Ishikawa (cell line): ENCODE data around the gene PRPF40B.
A peak's percentile ranks its signal among the peaks of the same experiment; 100 is the strongest.

Experiments
- CEBPB ChIP-seq: IDR thresholded peaks from 2 replicates; pipeline ENCODE4 v1.6.1; 2012
- CREB1 ChIP-seq: IDR thresholded peaks from 2 replicates; pipeline ENCODE4 v1.6.1; 2012; ENCODE audit warnings: low read depth
- EGR1 ChIP-seq: IDR thresholded peaks from 2 replicates; pipeline ENCODE4 v1.6.1; 2012
- EP300 ChIP-seq: IDR thresholded peaks from 2 replicates; pipeline ENCODE4 v1.6.1; 2012; ENCODE audit warnings: borderline replicate concordance
- FOXM1 ChIP-seq: IDR thresholded peaks from 2 replicates; pipeline ENCODE4 v1.6.1; 2012; ENCODE audit warnings: low read depth, borderline replicate concordance
- MAX ChIP-seq: IDR thresholded peaks from 2 replicates; pipeline ENCODE4 v1.6.1; 2012
- NFIC ChIP-seq: IDR thresholded peaks from 2 replicates; pipeline ENCODE4 v1.6.1; 2012
- RAD21 ChIP-seq: IDR thresholded peaks from 2 replicates; pipeline ENCODE4 v1.6.1; 2012; ENCODE audit warnings: low read depth
- REST ChIP-seq: IDR thresholded peaks from 2 replicates; pipeline ENCODE4 v1.6.1; 2012; ENCODE audit warnings: low read depth, mild to moderate bottlenecking
- TAF1 ChIP-seq: IDR thresholded peaks from 2 replicates; pipeline ENCODE4 v1.6.1; 2012; ENCODE audit warnings: low read depth, mild to moderate bottlenecking
- TCF12 ChIP-seq: IDR thresholded peaks from 2 replicates; pipeline ENCODE4 v1.6.1; 2012; ENCODE audit warnings: low read depth
- TEAD4 ChIP-seq: IDR thresholded peaks from 2 replicates; pipeline ENCODE4 v1.6.1; 2012
- USF1 ChIP-seq: IDR thresholded peaks from 2 replicates; pipeline ENCODE4 v1.6.1; 2012
- YY1 ChIP-seq: IDR thresholded peaks from 2 replicates; pipeline ENCODE4 v1.6.1; 2012; ENCODE audit warnings: low read depth
- ZBTB7A ChIP-seq: IDR thresholded peaks from 2 replicates; pipeline ENCODE4 v1.6.1; 2012; ENCODE audit warnings: low read depth

Gene PRPF40B

GRCh38 chr12:49647827-49648711 lies 24.7 kb downstream of the PRPF40B start:
- TF ChIP-seq CREB1 (no peak), TEAD4 (peak; percentile 60), USF1 (no peak), CEBPB (no peak), TAF1 (no peak), ZBTB7A (no peak), YY1 (no peak), EP300 (peak; percentile 25; the same call in 1 of the 2 replicates), MAX (peak; percentile 37; the same call in 1 of the 2 replicates), RAD21 (peak; percentile 11; the same call in 1 of the 2 replicates), REST (no peak), EGR1 (no peak)

GRCh38 chr12:49648712-49649003 lies 25.3 kb downstream of the PRPF40B start:
- TF ChIP-seq ZBTB7A (no peak), NFIC (no peak), REST (no peak)

- no peak for TF ChIP-seq MAX
- no peak for TF ChIP-seq TCF12
Measured at GRCh38 chr12:49649445-49649844, 26.1 kb downstream of the PRPF40B start.

- TF ChIP-seq EP300 (no peak), FOXM1 (no peak), ZBTB7A (no peak), MAX (no peak), YY1 (no peak), NFIC (no peak), TAF1 (no peak), TCF12 (no peak), CREB1 (no peak), USF1 (no peak), TEAD4 (no peak), RAD21 (no peak), EGR1 (no peak), CEBPB (no peak), REST (no peak)
Measured at GRCh38 chr12:49649892-49650291, 26.5 kb downstream of the PRPF40B start.

- TF ChIP-seq TAF1, result no peak
- TF ChIP-seq CREB1, result no peak
- TF ChIP-seq TEAD4, result no peak
Measured at GRCh38 chr12:49651855-49652254, 28.5 kb downstream of the PRPF40B start.
